ENCODE data around the gene KRT7.

KRT7 gene

GRCh38 chr12:52200086-52200780 lies 32.8 kb upstream of the KRT7 start:
- no peak for DNase-seq

GRCh38 chr12:52200781-52201450 lies 32.1 kb upstream of the KRT7 start:
- DNase-seq: no peak

- DNase-seq: no peak
Observed at GRCh38 chr12:52201451-52201839, 31.6 kb upstream of the KRT7 start.

- no peak for DNase-seq
Observed at GRCh38 chr12:52202361-52203078, 30.5 kb upstream of the KRT7 start.

GRCh38 chr12:52203079-52203921 lies 29.7 kb upstream of the KRT7 start:
- DNase-seq: no peak

GRCh38 chr12:52204095-52204930 lies 28.7 kb upstream of the KRT7 start:
- DNase-seq: no peak

GRCh38 chr12:52204931-52205505 lies 28.0 kb upstream of the KRT7 start:
- no peak for DNase-seq

GRCh38 chr12:52205612-52206303 lies 27.3 kb upstream of the KRT7 start:
- DNase-seq: no peak

GRCh38 chr12:52206304-52207040 lies 26.6 kb upstream of the KRT7 start:
- DNase-seq: no peak

GRCh38 chr12:52207106-52207505 lies 25.9 kb upstream of the KRT7 start:
- DNase-seq: no peak

- DNase-seq: no peak
Observed at GRCh38 chr12:52207895-52208294, 25.1 kb upstream of the KRT7 start.

GRCh38 chr12:52208424-52209165 lies 24.4 kb upstream of the KRT7 start:
- DNase-seq: no peak

GRCh38 chr12:52209321-52209720 lies 23.7 kb upstream of the KRT7 start:
- no peak for DNase-seq

- DNase-seq: no peak
Observed at GRCh38 chr12:52210186-52210924, 22.7 kb upstream of the KRT7 start.

GRCh38 chr12:52210925-52211650 lies 22.0 kb upstream of the KRT7 start:
- no peak for DNase-seq

- no peak for DNase-seq
Observed at GRCh38 chr12:52211716-52212585, 21.1 kb upstream of the KRT7 start.

All from hippocampal formation (tissue), 2 donors.